Measurements from ENCODE around the gene CEP162.
"Not testable (repeated sequence)": the region's sequence is repeated elsewhere in the genome, so short reads cannot be mapped to it uniquely, and the experiment has no call there.

DNA sequence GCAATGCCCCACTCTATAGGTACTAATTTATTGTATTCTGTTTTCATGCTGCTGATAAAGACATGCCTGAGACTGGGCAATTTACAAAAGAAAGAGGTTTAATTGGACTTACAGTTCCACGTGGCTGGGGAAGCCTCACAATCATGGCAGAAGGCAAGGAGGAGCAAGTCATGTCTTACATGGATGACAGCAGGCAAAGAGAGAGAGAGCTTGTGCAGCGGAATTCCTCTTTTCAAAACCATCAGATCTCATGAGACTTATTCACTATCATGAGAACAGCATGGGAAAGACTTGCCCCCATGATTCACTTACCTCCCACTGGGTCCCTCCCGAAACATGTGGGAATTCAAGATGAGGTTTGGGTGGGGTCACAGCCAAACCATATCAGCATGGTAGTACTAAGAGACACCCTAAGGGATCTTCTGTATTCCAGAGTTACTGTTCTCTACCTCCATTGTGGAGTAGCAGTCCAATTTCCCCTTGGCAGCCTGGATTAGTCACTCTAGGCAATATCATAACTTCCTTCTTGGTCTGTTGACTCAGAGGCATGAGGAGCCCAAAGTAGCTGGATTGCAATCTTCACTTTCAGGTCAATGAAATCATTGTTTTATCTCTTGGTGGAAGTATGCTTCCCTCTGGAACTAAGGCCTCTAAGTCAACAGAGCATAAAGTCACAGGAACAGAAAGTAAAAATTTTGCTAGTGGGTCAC is 122.1 kb downstream of the CEP162 start:
- TF ChIP-seq, protein P1, sequence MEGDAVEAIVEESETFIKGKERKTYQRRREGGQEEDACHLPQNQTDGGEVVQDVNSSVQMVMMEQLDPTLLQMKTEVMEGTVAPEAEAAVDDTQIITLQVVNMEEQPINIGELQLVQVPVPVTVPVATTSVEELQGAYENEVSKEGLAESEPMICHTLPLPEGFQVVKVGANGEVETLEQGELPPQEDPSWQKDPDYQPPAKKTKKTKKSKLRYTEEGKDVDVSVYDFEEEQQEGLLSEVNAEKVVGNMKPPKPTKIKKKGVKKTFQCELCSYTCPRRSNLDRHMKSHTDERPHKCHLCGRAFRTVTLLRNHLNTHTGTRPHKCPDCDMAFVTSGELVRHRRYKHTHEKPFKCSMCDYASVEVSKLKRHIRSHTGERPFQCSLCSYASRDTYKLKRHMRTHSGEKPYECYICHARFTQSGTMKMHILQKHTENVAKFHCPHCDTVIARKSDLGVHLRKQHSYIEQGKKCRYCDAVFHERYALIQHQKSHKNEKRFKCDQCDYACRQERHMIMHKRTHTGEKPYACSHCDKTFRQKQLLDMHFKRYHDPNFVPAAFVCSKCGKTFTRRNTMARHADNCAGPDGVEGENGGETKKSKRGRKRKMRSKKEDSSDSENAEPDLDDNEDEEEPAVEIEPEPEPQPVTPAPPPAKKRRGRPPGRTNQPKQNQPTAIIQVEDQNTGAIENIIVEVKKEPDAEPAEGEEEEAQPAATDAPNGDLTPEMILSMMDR (conservative IDR thresholded peaks at IDR 0.05; ENCODE audit: low read depth in 2 of 2), result not testable (repeated sequence)
- TF ChIP-seq EZH2phosphoT487 (IDR thresholded peaks at IDR 0.05; ENCODE audit: unreplicated experiment); ZNF331 (CRISPR knock-in tag; IDR thresholded peaks at IDR 0.05; ENCODE audit: low read depth); CREB1 (CRISPR knock-in tag; IDR thresholded peaks at IDR 0.05; ENCODE audit: low read depth): not testable (repeated sequence)
- TF ChIP-seq, protein P2, sequence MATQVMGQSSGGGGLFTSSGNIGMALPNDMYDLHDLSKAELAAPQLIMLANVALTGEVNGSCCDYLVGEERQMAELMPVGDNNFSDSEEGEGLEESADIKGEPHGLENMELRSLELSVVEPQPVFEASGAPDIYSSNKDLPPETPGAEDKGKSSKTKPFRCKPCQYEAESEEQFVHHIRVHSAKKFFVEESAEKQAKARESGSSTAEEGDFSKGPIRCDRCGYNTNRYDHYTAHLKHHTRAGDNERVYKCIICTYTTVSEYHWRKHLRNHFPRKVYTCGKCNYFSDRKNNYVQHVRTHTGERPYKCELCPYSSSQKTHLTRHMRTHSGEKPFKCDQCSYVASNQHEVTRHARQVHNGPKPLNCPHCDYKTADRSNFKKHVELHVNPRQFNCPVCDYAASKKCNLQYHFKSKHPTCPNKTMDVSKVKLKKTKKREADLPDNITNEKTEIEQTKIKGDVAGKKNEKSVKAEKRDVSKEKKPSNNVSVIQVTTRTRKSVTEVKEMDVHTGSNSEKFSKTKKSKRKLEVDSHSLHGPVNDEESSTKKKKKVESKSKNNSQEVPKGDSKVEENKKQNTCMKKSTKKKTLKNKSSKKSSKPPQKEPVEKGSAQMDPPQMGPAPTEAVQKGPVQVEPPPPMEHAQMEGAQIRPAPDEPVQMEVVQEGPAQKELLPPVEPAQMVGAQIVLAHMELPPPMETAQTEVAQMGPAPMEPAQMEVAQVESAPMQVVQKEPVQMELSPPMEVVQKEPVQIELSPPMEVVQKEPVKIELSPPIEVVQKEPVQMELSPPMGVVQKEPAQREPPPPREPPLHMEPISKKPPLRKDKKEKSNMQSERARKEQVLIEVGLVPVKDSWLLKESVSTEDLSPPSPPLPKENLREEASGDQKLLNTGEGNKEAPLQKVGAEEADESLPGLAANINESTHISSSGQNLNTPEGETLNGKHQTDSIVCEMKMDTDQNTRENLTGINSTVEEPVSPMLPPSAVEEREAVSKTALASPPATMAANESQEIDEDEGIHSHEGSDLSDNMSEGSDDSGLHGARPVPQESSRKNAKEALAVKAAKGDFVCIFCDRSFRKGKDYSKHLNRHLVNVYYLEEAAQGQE (IDR thresholded peaks at IDR 0.05; ENCODE audit: unreplicated experiment), result not testable (repeated sequence)
